Measurements from ENCODE around the gene HSPB7.
"Not testable (repeated sequence)": the region's sequence is repeated elsewhere in the genome, so short reads cannot be mapped to it uniquely, and the experiment has no call there.

Gene HSPB7

GRCh38 chr1:16006552-16007485, 11.0 kb downstream of the HSPB7 start:
- no peak for DNase-seq (ENCODE audit: low read depth)

DNA sequence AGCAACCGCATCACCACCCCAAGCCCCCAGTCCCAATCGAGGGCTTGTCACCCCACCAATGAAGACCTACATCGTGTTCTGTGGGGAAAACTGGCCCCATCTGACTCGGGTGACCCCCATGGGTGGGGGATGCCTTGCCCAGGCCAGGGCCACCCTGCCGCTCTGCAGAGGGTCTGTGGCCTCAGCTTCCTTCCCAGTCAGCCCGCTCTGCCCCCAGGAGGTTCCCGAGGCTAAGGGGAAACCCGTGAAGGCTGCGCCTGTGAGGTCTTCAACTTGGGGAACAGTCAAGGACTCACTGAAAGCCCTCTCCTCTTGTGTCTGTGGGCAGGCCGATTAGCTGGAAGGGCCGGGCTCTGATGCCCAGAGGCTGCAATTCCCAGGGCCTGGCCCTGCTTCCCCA, 11.8 kb downstream of the HSPB7 start:
- no peak for DNase-seq (ENCODE audit: low read depth)

DNA sequence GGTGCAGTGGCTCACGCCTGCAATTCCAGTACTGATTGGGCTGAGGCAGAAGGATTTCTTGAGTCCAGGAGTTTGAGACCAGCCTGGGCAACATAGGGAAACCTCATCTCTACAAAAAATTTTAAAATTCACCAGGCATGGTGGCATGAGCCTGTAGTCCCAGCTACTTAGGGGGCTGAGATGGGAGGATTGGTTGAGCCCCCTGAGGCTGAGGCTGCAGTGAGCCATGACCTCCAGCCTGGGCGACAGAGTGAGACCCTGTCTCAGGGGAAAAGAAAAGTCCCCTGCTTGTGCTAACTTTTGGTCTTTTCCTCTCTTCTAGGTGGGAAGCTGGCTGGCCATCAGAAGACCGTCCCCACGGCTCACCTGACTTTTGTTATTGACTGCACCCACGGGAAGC, 12.2 kb downstream of the HSPB7 start:
- DNase-seq (ENCODE audit: low read depth): no peak

- DNase-seq (ENCODE audit: low read depth): not testable (repeated sequence)
Measured at GRCh38 chr1:16001274-16001673, 16.6 kb downstream of the HSPB7 start.

- no peak for DNase-seq (ENCODE audit: low read depth)
Measured at GRCh38 chr1:15998929-15999328, 18.9 kb downstream of the HSPB7 start.

- DNase-seq (ENCODE audit: low read depth): no peak
Measured at GRCh38 chr1:15997637-15998280, 20.1 kb downstream of the HSPB7 start.

- DNase-seq (ENCODE audit: low read depth): no peak
Measured at GRCh38 chr1:15997076-15997585, 20.7 kb downstream of the HSPB7 start.

DNA sequence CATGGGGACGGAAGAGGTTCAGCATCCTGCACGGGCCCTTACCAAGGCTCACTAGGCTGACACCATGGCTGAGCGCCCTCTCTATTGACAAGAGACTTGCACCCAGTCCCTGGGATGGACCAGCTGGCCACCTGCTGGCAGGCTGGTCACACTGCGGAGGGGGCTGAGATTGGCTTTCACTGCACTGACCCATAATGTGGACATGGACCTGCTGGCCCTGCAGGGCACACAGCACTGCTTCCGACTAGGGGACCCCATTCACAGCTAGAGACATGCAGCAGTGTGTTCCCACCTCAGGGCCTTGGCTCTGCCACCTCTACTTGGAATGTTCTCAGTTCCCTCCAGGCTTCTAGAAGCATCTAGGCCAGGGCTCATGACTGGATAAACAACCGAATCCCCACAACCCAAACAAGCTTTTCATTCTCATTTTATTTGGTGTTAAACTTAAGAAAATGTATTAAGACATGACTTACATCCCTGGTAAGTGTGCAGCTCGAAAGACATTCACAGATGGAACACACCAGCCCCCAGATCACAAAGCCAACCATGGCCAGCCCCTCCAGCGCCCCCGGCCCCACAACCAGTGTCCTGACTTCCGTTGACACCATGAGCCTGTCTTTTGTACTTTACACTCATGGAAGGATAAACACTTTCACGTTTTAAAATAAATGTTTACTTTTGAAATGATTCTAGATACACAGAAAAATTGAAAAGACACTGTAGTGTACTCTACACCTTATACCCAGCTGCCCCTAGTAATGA, 23.1 kb downstream of the HSPB7 start:
- peak; percentile 20 for DNase-seq (ENCODE audit: low read depth)

- no peak for DNase-seq (ENCODE audit: low read depth)
Measured at GRCh38 chr1:15994081-15994480, 23.8 kb downstream of the HSPB7 start.

DNA sequence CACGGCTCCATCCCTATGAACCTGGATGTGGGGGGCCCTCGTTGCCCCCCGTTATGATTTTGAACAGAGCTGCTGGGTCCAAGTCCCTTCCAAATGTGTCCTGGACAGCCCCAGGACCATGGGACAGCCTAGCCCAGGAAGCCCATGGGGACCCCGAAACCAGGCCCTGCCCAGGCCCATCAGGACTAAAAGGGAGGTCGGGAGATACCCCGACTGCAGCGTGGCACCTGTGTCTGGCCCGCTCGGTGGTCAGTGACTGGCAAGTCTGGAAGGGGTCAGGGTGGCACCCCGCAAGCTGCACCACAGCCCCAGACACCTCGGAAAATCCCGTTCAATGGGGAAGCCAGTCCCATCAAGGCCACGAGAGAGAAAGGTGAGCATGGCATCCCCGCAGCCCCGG, 24.2 kb downstream of the HSPB7 start:
- DNase-seq (ENCODE audit: low read depth): no peak

DNA sequence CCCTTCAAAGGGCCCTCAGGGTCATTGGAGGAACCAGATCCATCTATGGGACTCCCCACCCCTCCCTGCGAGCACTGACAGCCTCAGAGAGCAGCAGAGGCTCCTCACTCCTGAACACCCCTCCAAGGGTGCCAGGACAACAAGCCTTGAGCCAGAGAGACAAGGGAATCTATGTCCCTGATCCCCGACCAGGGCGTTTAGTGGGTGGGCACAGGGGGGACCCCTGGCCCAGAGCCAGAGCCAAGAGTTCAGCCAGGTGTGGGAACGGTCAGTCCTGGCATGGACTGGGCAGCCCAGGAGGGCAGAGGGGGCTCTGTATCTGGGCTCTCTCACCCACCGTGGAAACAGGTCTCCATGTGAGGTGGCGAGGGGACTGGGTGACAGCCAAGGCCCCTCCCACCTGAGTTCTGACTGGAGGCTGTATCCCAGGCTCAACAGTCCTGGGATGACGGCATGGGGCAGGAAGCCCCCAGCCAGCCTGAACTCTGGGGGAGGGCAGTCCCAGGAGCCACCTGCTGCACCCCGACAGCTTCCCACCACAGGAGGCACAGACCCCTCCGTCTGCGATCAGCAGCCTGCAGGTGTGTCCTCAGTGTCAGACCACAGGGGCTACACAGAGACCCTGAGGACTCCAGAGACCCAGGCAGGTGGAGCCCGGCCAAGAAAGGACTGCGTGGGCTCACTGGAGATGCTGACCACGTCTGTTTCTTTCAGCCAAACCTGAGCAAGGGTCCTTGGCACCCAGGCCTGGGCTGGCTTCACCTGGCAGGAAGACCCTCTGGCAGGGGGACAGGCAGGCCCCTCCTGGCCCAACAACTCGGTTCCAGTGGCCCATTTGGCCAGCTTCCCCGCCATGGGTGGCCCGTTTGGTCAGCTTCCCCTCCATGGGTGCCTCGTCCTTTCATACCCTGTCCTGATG, 25.0 kb downstream of the HSPB7 start:
- no peak for DNase-seq (ENCODE audit: low read depth)

GRCh38 chr1:15992187-15992553, 25.7 kb downstream of the HSPB7 start:
- DNase-seq (ENCODE audit: low read depth): no peak

- no peak for DNase-seq (ENCODE audit: low read depth)
Measured at GRCh38 chr1:15991427-15992186, 26.2 kb downstream of the HSPB7 start.

DNA sequence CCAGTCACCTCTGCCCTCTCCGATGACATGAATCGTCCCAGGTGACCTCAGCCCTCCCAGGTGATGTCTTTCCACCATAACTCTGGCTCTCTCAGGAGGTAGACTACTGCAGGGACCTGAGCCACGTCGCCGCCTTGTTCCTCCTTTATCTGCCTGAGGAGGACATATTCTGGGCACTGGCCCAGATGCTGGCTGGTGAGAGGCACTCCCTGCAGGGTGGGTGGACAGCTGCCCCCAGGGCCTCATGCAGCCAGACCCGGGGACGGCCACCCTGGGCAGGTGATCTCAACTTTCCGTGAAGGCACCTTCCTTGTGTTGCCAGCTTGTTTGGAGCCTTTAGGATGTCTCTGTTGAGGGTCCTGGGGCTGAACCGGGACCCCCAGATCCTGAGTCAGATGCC, 28.1 kb downstream of the HSPB7 start:
- DNase-seq (ENCODE audit: low read depth): no peak

DNA sequence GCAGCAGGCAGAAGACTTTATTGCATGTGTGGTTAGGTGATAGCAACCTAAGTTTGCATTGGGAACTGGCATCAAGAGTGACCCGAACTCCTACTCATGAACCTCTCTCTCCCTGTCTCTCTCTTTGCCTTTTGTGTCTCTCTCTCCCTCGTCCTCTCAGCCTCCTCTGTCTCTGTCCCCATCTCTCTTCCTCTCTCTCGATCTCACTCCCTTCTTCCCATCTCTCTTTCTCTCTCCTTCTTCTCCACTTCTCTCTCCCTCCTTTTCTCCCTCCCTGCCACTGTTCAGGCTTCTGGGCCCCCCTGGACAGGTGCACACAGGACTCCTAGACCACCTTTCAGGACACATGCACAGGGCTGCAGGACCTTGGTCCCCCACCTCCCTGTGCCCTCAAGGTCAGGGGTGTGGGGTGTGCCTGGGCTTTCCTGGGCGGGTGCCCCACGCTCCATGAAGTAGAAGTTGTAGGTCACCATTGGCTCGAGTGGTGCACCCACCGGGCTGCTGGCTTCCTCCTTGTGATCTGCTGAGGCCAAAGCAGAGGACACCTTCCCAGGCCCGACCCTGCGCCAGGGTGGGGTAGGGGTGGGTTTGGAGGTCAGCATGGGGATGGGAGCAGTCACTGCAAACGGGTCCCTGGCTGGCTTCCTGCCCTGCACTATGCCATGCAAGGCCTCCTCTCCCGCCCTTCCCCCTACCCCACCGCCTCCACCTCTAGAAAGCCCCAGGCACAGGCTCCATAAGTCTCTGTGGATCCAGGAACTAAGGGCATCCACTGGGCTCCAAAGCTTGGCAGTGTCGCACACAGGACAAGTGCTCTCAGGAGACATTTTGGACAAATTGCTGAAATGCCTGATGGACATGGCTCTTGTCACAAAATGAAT, 28.7 kb downstream of the HSPB7 start:
- DNase-seq (ENCODE audit: low read depth): no peak

DNA sequence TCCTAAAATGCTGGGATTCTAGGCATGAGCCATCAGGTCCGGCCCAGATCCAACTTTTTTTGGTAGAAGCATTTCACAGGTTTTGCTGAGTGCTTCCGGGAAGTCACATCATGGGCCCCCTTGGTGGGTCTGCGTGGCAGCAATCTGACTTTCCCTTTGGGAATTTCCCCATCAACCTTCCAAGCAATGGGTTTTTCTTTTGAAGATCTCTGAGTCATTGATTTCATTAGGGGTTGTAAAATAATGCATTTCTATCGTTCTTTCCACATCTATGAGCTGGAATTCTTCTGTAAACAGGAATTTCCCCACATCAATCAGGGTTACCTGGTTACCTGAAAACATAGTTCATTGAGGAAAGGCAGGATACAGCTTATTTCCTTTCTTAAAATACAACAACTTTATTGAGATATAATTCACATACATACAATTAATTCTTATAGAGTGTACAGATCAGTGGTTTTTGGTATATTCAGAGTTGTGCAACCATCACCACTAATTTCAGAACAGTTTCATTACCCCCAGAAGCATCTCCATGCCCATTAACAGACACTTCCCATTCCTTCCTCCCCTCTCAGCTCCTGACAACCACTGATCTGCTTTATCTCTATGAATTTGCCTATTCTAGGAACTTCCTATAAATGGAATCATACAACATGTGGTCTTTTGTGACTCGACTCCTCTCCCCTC, 32.1 kb downstream of the HSPB7 start:
- DNase-seq (ENCODE audit: low read depth): no peak

- no peak for DNase-seq (ENCODE audit: low read depth)
Measured at GRCh38 chr1:15983275-15983674, 34.6 kb downstream of the HSPB7 start.

GRCh38 chr1:15981679-15982078, 36.2 kb downstream of the HSPB7 start:
- DNase-seq (ENCODE audit: low read depth): no peak

GRCh38 chr1:15977947-15978346, 39.9 kb downstream of the HSPB7 start:
- not testable (repeated sequence) for DNase-seq (ENCODE audit: low read depth)

All from stimulated activated CD8-positive, alpha-beta memory T cell treated with anti-CD3 and anti-CD28 coated beads, Interleukin-15, amount 100 ng/mL, for 1 hour (primary cell).